ENCODE measurements around the gene MIGA2.

MIGA2 gene

GRCh38 chr9:128999581-129000206 lies 36.7 kb upstream of the MIGA2 start:
- TF ChIP-seq ZNF558 (tag by site-specific recombination; IDR thresholded peaks at IDR 0.05) (no peak), ZNF48 (tag by site-specific recombination; IDR thresholded peaks at IDR 0.05) (no peak), SETDB1 (IDR thresholded peaks at IDR 0.05; ENCODE audit: insufficient read length, low read length) (no peak), SP2 (tag by site-specific recombination; IDR thresholded peaks at IDR 0.05) (no peak), ZNF350 (tag by site-specific recombination; IDR thresholded peaks at IDR 0.05) (no peak), KLF16 (tag by site-specific recombination; IDR thresholded peaks at IDR 0.05) (no peak), WT1 (tag by site-specific recombination; IDR thresholded peaks at IDR 0.05) (no peak), ZNF677 (tag by site-specific recombination; IDR thresholded peaks at IDR 0.05) (no peak), ZNF571 (tag by site-specific recombination; IDR thresholded peaks at IDR 0.05) (no peak), ZNF266 (tag by site-specific recombination; IDR thresholded peaks at IDR 0.05; ENCODE audit: low read depth) (no peak), ZSCAN18 (tag by site-specific recombination; IDR thresholded peaks at IDR 0.05) (no peak), ZNF184 (tag by site-specific recombination; IDR thresholded peaks at IDR 0.05) (no peak), ZNF112 (tag by site-specific recombination; IDR thresholded peaks at IDR 0.05) (no peak), MYNN (tag by site-specific recombination; IDR thresholded peaks at IDR 0.05; ENCODE audit: borderline replicate concordance) (no peak)
- POLR2A ChIA-PET, result interaction anchor here (0.6 kb wide), 1 partner anchor 628 kb away, joined by 3 read pairs; the partner anchor contains the start of gene URM1
- no peak overlapping the region for H3K27ac ChIP-seq (ENCODE audit: extremely low read depth, low read depth, low read length)
- H3K36me3 ChIP-seq (ENCODE audit: control insufficient read depth in 2 of 2, insufficient read depth in 1 of 2, low read length in 2 of 2), result peaks cover 8 to 85% of the 10 kb centered on the region in 2 experiments; a peak in 2 of 3 replicates
- no peak overlapping the region for H3K4me3 ChIP-seq (ENCODE audit: low read depth, low read length)
- no peaks in the 10 kb centered on the region for H3K9me3 ChIP-seq (ENCODE audit: control insufficient read depth, insufficient read depth, low read depth, low read length)
- H3K4me1 ChIP-seq (ENCODE audit: control insufficient read depth, insufficient read depth, low read length), result no peaks in the 10 kb centered on the region
- CTCF ChIA-PET, result interaction anchor here (0.7 kb wide), 1 partner anchor 351 kb away, joined by 3 read pairs; no protein-coding TSS in a partner anchor

- no peaks in the 10 kb centered on the region for H3K4me1 ChIP-seq (ENCODE audit: control insufficient read depth, insufficient read depth, low read length)
- H3K4me3 ChIP-seq (ENCODE audit: low read depth, low read length), result no peak overlapping the region
- no peak overlapping the region for H3K27ac ChIP-seq (ENCODE audit: extremely low read depth, low read depth, low read length)
- H3K36me3 ChIP-seq (ENCODE audit: control insufficient read depth in 2 of 2, insufficient read depth in 1 of 2, low read length in 2 of 2), result peaks cover 8 to 85% of the 10 kb centered on the region in 2 experiments; a peak in 2 of 3 replicates
- TF ChIP-seq GLIS1 (tag by site-specific recombination; IDR thresholded peaks at IDR 0.05) (no peak), PRDM4 (tag by site-specific recombination; IDR thresholded peaks at IDR 0.05) (no peak), SCRT2 (tag by site-specific recombination; IDR thresholded peaks at IDR 0.05) (no peak), ZNF513 (tag by site-specific recombination; IDR thresholded peaks at IDR 0.05) (peak; percentile 34; the same call in 1 of the 2 replicates), RBAK (tag by site-specific recombination; IDR thresholded peaks at IDR 0.05) (no peak), ZNF692 (tag by site-specific recombination; IDR thresholded peaks at IDR 0.05) (no peak), ZNF514 (tag by site-specific recombination; IDR thresholded peaks at IDR 0.05) (no peak)
- POLR2A ChIA-PET, result interaction anchor here (1.2 kb wide), 1 partner anchor 9 kb away, joined by 3 read pairs; no protein-coding TSS in a partner anchor
- CTCF ChIA-PET, result no interaction called here
- H3K9me3 ChIP-seq (ENCODE audit: control insufficient read depth, insufficient read depth, low read depth, low read length), result no peaks in the 10 kb centered on the region
Observed at GRCh38 chr9:129001504-129002325, 34.7 kb upstream of the MIGA2 start.
